Activated naive CD8-positive, alpha-beta T cell treated with anti-CD3 and anti-CD28 coated beads, Interleukin-2, amount 10 ng/mL, durations not matched to agents 7 days and 5 days (primary cell): ENCODE data around the gene LDOC1. TPM values are rescaled to one million over a fixed set of nuclear protein-coding genes. Genes with fewer than 3 reads are reported as not detected.

Source experiments
- ATAC-seq: fragments of 150-1000 bp; cut with Tn5 transposase; one replicate; pipeline ENCODE4 v1.10.0; 2021; ENCODE audit warnings: low read depth, moderate library complexity
- POLR2A ChIA-PET: fragments of 350-600 bp; sonication (Branson Sonifier 250); formaldehyde crosslinking; loops from one replicate; lab custom pipeline; 2021; ENCODE audit warnings: antibody characterized with exemption; lab: Charles Lee
- DNase-seq: peaks from one replicate; pipeline ENCODE4 v3.0.0; 2021
- H3K27ac Mint-ChIP-seq: one replicate; pipeline ENCODE4 v1.8.0; 2022; ENCODE audit warnings: mild to moderate bottlenecking, mixed read lengths
- H3K27me3 Mint-ChIP-seq: one replicate; pipeline ENCODE4 v1.8.0; 2022; ENCODE audit warnings: mild to moderate bottlenecking, moderate library complexity, mixed read lengths
- H3K36me3 Mint-ChIP-seq: one replicate; pipeline ENCODE4 v1.8.0; 2021; ENCODE audit warnings: mild to moderate bottlenecking, mixed read lengths
- H3K4me1 Mint-ChIP-seq: one replicate; pipeline ENCODE4 v1.8.0; 2021; ENCODE audit warnings: mixed read lengths
- H3K4me3 Mint-ChIP-seq: one replicate; pipeline ENCODE4 v1.8.0; 2022; ENCODE audit warnings: mild to moderate bottlenecking, moderate library complexity, mixed read lengths
- H3K9me3 Mint-ChIP-seq: one replicate; pipeline ENCODE4 v1.8.0; 2021; ENCODE audit warnings: mixed read lengths
- total RNA-seq, 2 experiments: library from RNA; stranded (reverse); gene quantifications; one replicate each; pipeline ENCODE4 v1.2.3, GENCODE V29; 2021

LDOC1 gene
- total RNA-seq, 2 experiments from 2014 or later: 2.2 to 2.3 TPM

DNA sequence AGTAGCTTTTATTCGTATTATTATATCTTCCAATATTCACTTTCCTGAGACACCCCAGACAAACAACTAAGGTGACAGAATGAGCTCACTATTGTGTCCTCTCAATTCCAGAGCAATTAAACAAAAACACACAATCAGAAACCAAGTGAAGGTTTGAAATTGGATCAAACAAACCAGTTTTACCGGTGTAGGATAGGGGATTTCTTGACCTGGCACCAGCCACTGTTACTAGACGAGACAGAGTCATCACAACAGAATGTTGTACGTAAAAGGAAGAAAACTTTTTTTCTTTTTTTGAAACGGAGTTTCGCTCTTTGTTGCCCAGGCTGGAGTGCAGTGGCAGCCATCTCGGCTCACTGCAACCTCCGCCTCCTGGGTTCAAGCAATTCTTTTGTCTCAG is 43.7 kb downstream of the LDOC1 start:
- POLR2A ChIA-PET: no interaction called here
- Mint-ChIP-seq H3K27me3 (no peaks in the 10 kb centered on the region), H3K4me3 (no peak overlapping the region), H3K9me3 (peaks cover 2% of the 10 kb centered on the region), H3K36me3 (no peaks in the 10 kb centered on the region), H3K4me1 (no peaks in the 10 kb centered on the region), H3K27ac (no peak overlapping the region)
- DNase-seq (no peak), ATAC-seq (no peak)

DNA sequence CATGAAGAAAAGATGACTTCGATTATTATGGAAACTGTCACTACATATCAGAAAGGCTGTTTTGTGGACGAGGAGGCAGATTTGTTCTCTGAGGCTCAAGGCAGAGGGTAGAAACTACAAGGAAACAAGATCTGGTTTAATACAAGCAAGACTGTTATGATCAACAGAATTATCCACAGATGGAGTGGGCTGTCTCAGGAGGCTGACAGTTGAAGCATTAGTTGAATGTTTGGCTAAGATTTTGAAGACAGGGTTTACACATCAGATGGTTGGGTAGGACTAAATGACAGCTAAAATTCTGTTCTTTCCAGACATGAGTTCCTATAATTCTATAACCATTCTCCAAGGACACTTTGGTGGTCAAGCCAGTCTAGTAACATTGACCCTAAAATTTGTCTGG is 49.8 kb downstream of the LDOC1 start:
- H3K4me1 Mint-ChIP-seq: no peaks in the 10 kb centered on the region
- H3K36me3 Mint-ChIP-seq: no peaks in the 10 kb centered on the region
- POLR2A ChIA-PET: no interaction called here
- DNase-seq: no peak
- H3K27ac Mint-ChIP-seq: no peak overlapping the region
- ATAC-seq: no peak
- no peak overlapping the region for H3K4me3 Mint-ChIP-seq
- peaks cover 2% of the 10 kb centered on the region for H3K9me3 Mint-ChIP-seq
- H3K27me3 Mint-ChIP-seq: no peaks in the 10 kb centered on the region

Other genes with a start within 250 kb of the LDOC1 start
- gene SPANXB1, start 174.5 kb downstream of the LDOC1 start, total RNA-seq: not detected
- not detected for gene SPANXC, start 65.4 kb upstream of the LDOC1 start, total RNA-seq